GM11168 (cell line): ENCODE results near the gene PDZD4.

Source experiments
- in situ Hi-C: fragments of 300-500 bp; cut with MboI; formaldehyde crosslinking; loops from one replicate; pipeline ENCODE4 v1.12.0; 2022; ENCODE audit warnings: low sequenced_read_pairs; ENCODE audit not compliant: unreplicated experiment

PDZD4 gene

GRCh38 chrX:153868576-153869472, 38.5 kb upstream of the PDZD4 start:
- in situ Hi-C loops = no loop called here

- in situ Hi-C loops = no loop called here
Observed at GRCh38 chrX:153867671-153868070, 37.3 kb upstream of the PDZD4 start.

- in situ Hi-C loops = no loop called here
Observed at GRCh38 chrX:153867139-153867538, 36.8 kb upstream of the PDZD4 start.

GRCh38 chrX:153866302-153867019, 36.1 kb upstream of the PDZD4 start:
- in situ Hi-C loops = no loop called here

DNA sequence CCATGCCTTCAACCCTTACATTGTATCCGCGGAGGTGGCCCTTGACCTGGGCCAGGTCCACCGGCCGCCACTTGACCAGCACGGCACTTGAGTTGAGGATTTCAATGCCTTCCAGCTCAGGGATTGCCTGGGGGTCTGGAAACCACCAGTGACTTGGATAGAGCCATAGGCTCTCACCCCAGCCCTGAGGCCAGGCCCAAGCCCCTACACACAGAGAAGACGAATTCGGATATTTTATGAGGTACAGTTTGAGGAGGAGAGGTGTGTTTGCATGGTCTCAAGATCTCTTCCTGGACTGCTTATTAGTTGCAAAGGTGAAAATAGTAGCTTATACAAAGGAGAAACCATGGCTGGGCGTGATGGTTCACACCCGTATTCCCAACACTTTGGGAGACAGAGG, 35.3 kb upstream of the PDZD4 start:
- in situ Hi-C loops = no loop called here

DNA sequence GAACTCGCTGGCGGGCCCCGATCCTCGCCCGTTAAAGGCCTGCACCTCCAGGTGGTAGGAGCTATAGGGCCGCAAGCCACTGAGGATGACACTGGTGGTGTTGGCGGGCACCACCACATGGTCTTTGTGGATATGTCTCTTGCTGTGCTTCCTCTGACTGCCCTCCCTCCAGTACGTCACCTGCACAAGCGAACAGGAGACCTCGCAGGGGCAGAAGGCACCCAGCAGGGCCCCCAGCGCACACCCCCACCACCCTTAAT, 34.9 kb upstream of the PDZD4 start:
- in situ Hi-C loops = no loop called here

DNA sequence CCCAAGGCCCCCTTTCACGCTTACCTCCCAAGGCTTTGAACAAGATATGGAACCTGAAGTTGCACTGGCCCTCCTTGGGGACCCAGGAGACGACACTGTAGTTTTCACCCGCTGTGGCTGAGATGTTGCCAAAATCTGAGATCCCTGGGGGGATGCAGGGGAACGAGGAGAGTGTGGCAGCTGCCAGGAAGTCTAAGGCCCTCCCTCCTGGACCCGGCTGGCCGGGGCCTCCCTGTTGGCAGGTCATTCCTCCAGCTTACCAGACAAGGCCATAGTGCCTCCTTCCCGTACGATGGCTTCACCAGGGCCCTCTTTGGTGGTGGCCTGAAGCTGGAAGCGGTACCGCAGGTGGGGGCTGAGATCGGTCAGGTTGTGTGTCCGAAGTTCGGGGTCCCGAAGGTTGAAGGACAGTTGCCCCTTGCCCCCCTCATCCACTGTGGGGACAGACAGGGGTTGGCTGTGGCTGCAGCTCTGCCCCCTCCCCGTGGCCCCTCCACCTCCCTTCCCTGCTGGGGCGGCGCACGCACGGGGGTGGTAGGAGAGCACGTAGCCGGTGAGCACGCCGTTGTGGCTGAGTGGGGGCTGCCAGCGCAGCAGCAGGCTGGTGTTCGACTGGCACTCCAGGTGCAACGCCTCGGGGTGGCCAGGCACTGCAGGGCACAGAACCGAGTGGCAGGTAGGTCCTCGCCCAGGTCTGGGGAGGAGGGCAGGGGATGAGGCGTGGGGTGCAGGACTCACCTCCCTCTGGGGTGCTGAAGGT, 34.4 kb upstream of the PDZD4 start:
- in situ Hi-C loops = no loop called here

GRCh38 chrX:153864101-153864500, 33.8 kb upstream of the PDZD4 start:
- in situ Hi-C loops = no loop called here

- in situ Hi-C loops = no loop called here
Observed at GRCh38 chrX:153863251-153863991, 33.1 kb upstream of the PDZD4 start.

- in situ Hi-C loops = no loop called here
Observed at GRCh38 chrX:153862369-153863250, 32.3 kb upstream of the PDZD4 start.

- in situ Hi-C loops = no loop called here
Observed at GRCh38 chrX:153861733-153862310, 31.5 kb upstream of the PDZD4 start.

- in situ Hi-C loops = no loop called here
Observed at GRCh38 chrX:153861151-153861550, 30.8 kb upstream of the PDZD4 start.

- in situ Hi-C loops = no loop called here
Observed at GRCh38 chrX:153857348-153857903, 27.1 kb upstream of the PDZD4 start.

- in situ Hi-C loops = no loop called here
Observed at GRCh38 chrX:153854702-153855101, 24.4 kb upstream of the PDZD4 start.

- in situ Hi-C loops = no loop called here
Observed at GRCh38 chrX:153853902-153854267, 23.5 kb upstream of the PDZD4 start.

DNA sequence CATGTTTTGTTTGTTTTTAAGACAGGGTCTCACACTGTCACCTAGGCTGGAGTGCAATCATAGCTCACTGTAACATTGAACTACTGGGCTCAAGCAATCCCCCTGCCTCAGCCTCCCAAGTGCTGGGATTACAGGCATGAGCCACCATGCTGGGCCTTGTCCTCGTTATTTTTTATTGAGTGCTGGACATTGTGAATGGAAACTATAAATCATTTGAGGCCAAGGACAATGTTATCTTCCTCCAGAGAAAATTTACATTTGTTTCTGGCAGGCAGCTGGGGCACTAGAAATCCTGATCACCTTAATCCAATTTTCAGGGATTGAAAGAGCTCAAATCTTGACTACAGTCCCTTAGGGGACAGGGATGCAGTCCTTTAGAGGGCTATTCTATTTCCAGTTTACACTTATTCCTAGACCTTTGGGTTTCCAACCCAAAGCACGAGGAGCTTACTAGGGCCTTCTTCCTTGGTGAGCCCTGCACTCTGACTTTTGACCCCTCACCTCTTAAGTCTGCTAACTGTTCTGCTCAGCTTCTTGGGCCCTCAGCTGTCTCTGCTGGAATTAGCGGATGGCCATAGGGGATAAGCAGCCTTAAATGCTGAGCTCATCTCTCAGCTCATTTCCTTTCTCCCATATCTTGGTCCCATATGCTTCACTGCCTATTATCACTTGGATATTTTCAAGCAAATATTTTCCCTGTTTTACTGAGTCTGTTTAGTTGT, 23.0 kb upstream of the PDZD4 start:
- in situ Hi-C loops = no loop called here

DNA sequence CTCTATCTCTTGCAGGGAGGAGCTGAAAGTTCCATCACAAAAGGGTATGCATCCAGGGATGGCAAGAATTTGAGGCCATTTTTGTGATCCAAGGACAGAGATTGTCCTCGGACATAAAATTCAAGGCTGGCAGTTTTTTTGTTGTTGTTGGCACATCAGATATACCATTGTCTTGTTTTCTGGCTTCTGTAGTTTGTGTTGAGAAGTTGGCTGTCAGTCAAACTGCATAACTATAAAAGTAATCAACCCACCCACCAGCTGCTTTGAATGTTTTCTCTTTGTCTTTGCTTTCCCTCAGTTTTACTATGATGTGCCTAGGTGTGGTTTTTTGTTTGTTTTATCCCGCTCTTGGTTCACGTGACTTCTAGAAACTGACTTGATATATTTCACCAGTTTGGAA, 21.6 kb upstream of the PDZD4 start:
- in situ Hi-C loops = no loop called here

GRCh38 chrX:153848325-153848724, 18.0 kb upstream of the PDZD4 start:
- in situ Hi-C loops = no loop called here
